Stomach (tissue), 9 donors: Measurements from ENCODE around the gene TMEM50A. TPM values are rescaled to one million over a fixed set of nuclear protein-coding genes. Genes with fewer than 3 reads are reported as not detected.
"Not testable (repeated sequence)": the region's sequence is repeated elsewhere in the genome, so short reads cannot be mapped to it uniquely, and the experiment has no call there.

Experiments
- DNase-seq, 2 donors: peaks; one replicate each; pipeline versions ENCODE4 v3.0.0 to v3.0.0-alpha.2; 2013 to 2019
- H3K27ac ChIP-seq, 5 donors: fragments of 200-600 bp in 4 of 5; sonication (generic) in 4 of 5; one replicate each; pipeline ENCODE4 v1.5.1; 2013 to 2019; ENCODE audit warnings: mild to moderate bottlenecking in 1 of 5, moderate library complexity in 1 of 5
- H3K27me3 ChIP-seq, 3 donors: fragments of 200-600 bp; sonication (generic); one replicate each; pipeline ENCODE4 v1.5.1; 2017 to 2019; ENCODE audit warnings: mixed run types in 1 of 3
- H3K36me3 ChIP-seq, 4 donors: fragments of 200-600 bp; sonication (generic); 1 replicate in 3 of 4; 2 replicates in 1 of 4; pipeline ENCODE4 v1.5.1; 2016 to 2019
- H3K4me1 ChIP-seq, 4 donors: fragments of 200-600 bp; sonication (generic); one replicate each; pipeline ENCODE4 v1.5.1; 2016 to 2019
- H3K4me3 ChIP-seq, 4 donors: fragments of 200-600 bp; sonication (generic) in 3 of 4; one replicate each; pipeline ENCODE4 v1.5.1; 2016 to 2019; ENCODE audit warnings: mild to moderate bottlenecking in 1 of 4
- H3K9me3 ChIP-seq, 4 donors: fragments of 200-600 bp; sonication (generic); one replicate each; pipeline ENCODE4 v1.5.1; 2016 to 2019
- EP300 ChIP-seq: sonication (generic); formaldehyde crosslinking; IDR thresholded peaks from one replicate; pipeline ENCODE4 v1.6.1; 2017; ENCODE audit warnings: antibody characterized with exemption
- POLR2A ChIP-seq, 4 donors: fragments of 450-650 bp; IDR thresholded peaks; one replicate each; pipeline ENCODE4 v1.6.1; 2016; ENCODE audit warnings: antibody characterized with exemption in 4 of 4, control low read depth in 2 of 4, mild to moderate bottlenecking in 1 of 4, moderate library complexity in 1 of 4
- POLR2AphosphoS5 ChIP-seq, 3 donors: sonication (generic); formaldehyde crosslinking; IDR thresholded peaks; one replicate each; pipeline ENCODE4 v1.6.1; 2016; ENCODE audit warnings: antibody characterized with exemption in 3 of 3
- WGBS, 5 donors: extraction: QIAGEN DNeasy Blood & Tissue Kit in 3 of 5; methylation state at CpG; one replicate each; pipeline versions ENCODE4 v1.1.5 to v1.1.7; 2013 to 2018; 5-methylcytosine and 5-hydroxymethylcytosine counted together
- intact Hi-C: fragments of 100-400 bp; cut with DNase I; formaldehyde crosslinking; loops from one replicate; pipeline ENCODE4 v1.15.1; 2023; ENCODE audit warnings: low total_unique reads
- polyA plus RNA-seq, 3 donors: library from polyadenylated mRNA; stranded (reverse); fragments of 200-250 nt; gene quantifications; one replicate each; pipeline ENCODE4 v1.2.3, GENCODE V29; 2013
- total RNA-seq, 5 donors: library from RNA; depleted of rRNA; stranded (reverse); fragments of >200 nt; gene quantifications; one replicate each; pipeline versions ENCODE4 v1.1.0 to v1.2.3, GENCODE V29; 2014 to 2016
- TF ChIP-seq, protein P1 (sequence below), 7 experiments: fragments of 450-650 bp in 4 of 7; fragments of 200-600 bp in 3 of 7; sonication (generic) in 3 of 7; IDR thresholded peaks; one replicate each; pipeline ENCODE4 v1.5.1; 2016 to 2019; ENCODE audit warnings: antibody characterized with exemption in 7 of 7, control low read depth in 2 of 7, mild to moderate bottlenecking in 1 of 7
- donor health status: healthy with polysubstance abuse.
- donor health status: Bipolar disorder and iron deficiency.
- donor health status: healthy.

The TMEM50A gene
- total and polyA plus RNA-seq, 8 donors = 27.2 to 115 (median 58.4) TPM

DNA sequence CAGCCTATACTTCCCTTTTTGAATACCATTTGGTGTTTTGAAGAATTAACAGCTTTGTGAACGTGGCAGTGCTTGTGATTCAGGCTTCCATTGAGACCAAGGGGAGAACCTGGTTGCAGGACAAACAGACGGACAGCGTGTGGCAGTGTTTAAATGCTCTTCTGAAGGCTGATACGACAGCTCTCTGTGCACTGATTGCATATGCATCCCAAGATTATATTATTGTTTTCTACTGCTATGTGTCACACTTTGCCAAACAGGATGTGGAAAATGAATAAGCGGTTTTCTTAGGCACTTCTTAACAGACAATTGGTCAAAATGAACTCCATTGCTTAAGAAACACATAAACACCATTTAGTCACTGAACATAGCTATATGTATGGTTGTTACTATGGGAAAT is 8.2 kb upstream of the TMEM50A start:
- WGBS, 5 donors = 28 to 70% (median 40%) methylated on average over 4 to 5 of the region's 5 CpGs
- peak overlapping the region in 1 of 5 donors; percentile 55 for H3K27ac ChIP-seq
- H3K36me3 ChIP-seq, intact Hi-C loops, H3K9me3 ChIP-seq, H3K4me3 ChIP-seq, H3K27me3 ChIP-seq: not testable (repeated sequence)
- peak in 1 of 2 donors; percentile 20 for DNase-seq
- H3K4me1 ChIP-seq = peaks cover 0 to 26% (median 9%) of the 10 kb centered on the region in 4 donors

DNA sequence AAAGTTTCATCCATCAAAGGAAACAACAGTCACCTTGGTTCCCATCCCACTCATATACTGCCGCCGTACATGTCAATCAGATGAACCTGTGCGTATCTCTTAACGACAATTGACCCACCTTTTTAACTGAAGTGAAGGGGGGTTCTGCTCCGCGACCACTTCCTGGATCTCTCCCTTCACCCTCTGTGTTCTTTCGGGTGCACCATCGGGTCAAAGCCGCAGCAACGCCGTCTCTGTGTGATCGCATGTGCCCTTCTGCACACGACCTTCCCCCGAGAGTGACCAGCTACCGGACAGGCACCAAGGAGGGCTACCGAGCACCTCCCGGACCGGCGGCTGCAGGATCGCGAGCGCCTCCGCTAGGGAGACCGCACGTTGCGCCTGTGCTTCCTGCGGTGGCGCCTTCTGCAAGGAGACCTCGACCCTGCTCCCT is 1.2 kb upstream of the TMEM50A start:
- Histone ChIP-seq H3K27ac (peak overlapping the region; percentile 17 to 76 (median 42)), H3K4me3 (peak overlapping the region; percentile 58 to 87 (median 74)), H3K4me1 (peaks cover 14 to 34% (median 24%) of the 10 kb centered on the region in 4 donors)
- WGBS, 5 donors = 0 to 1% (median 0%) methylated on average over 8 to 27 of the region's 29 CpGs
- H3K27me3 ChIP-seq, H3K36me3 ChIP-seq, H3K9me3 ChIP-seq, intact Hi-C loops: not testable (repeated sequence)
- DNase-seq = peak; percentile 26 to 48

DNA sequence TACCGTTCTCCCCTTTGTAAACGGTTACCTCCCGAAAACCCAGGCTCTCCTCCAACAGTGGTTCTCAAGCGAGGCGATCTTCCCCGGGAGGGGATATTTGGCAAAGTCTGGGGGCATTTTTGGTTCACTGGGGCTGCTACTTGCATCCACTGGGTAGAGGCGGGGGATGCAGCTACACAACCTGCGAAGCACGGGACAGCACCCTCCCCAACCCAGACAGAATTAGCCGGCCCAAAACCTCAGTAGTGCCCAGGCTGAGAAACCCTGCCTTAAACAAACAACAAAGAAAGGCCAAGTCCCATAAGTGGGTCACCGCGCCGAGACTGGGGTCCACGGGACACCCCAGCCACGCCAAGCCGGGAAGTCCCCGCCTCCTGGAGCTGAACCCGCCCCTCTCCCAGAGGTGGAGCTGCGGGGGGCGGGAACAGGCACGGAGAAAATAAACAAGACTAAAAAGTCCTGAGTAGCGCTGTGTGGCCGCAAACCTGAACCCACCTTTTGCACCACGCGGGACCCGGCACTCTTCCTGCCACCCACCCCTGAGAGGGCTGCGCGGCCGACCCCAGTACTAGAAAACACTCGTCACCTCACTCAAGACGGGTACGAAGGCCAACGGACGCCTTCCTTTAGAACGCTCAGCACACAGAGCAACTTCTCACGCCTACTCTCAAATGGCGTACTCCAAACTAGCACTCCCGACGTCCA is 499 bp upstream of the TMEM50A start:
- Histone ChIP-seq H3K4me3 (peak overlapping the region; percentile 67 to 94 (median 84)), H3K4me1 (peaks cover 14 to 40% (median 26%) of the 10 kb centered on the region in 4 donors), H3K27ac (peak overlapping the region; percentile 92 to 99 (median 96))
- DNase-seq = peak in 1 of 2 donors; percentile 35
- WGBS, 5 donors = 0 to 1% (median 0%) methylated on average over 18 to 21 of the region's 39 CpGs; no CpG with 5 or more reads in 1 of the 5 donors
- H3K27me3 ChIP-seq, intact Hi-C loops, H3K9me3 ChIP-seq, H3K36me3 ChIP-seq: not testable (repeated sequence)

DNA sequence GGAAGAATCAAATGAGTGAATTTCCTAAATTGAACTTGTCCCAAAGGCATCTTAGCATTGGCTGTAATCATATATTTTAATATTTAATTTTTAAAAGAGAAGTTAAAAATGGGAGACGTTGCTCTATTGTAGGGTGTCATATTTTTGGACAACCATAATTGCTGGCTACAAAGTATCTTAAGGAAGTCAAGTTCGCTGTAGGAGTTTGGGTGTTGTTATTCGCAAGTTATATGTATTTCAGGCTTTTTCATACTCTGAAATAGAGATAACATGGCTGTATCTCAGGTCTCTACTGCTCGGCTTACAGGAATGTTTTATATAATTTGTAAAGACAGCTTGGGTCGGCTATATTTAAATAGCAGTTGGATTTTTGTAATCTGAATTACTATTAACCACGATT is 852 bp downstream of the TMEM50A start:
- TF ChIP-seq POLR2AphosphoS5 (IDR thresholded peaks at IDR 0.05) (no peak), EP300 (no peak), POLR2A (IDR thresholded peaks at IDR 0.05) (no peak)
- TF ChIP-seq, protein P1, sequence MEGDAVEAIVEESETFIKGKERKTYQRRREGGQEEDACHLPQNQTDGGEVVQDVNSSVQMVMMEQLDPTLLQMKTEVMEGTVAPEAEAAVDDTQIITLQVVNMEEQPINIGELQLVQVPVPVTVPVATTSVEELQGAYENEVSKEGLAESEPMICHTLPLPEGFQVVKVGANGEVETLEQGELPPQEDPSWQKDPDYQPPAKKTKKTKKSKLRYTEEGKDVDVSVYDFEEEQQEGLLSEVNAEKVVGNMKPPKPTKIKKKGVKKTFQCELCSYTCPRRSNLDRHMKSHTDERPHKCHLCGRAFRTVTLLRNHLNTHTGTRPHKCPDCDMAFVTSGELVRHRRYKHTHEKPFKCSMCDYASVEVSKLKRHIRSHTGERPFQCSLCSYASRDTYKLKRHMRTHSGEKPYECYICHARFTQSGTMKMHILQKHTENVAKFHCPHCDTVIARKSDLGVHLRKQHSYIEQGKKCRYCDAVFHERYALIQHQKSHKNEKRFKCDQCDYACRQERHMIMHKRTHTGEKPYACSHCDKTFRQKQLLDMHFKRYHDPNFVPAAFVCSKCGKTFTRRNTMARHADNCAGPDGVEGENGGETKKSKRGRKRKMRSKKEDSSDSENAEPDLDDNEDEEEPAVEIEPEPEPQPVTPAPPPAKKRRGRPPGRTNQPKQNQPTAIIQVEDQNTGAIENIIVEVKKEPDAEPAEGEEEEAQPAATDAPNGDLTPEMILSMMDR (IDR thresholded peaks at IDR 0.05) = no peak
- H3K27ac ChIP-seq = peak overlapping the region; percentile 92 to 99 (median 96)
- H3K9me3 ChIP-seq = no peaks in the 10 kb centered on the region
- peak overlapping the region; percentile 67 to 94 (median 84) for H3K4me3 ChIP-seq
- intact Hi-C loops = no loop called here
- H3K36me3 ChIP-seq = peaks cover 0 to 16% (median 8%) of the 10 kb centered on the region in 4 donors
- 0 to 1% (median 1%) methylated on average over 6 of the region's 6 CpGs for WGBS, 5 donors
- H3K27me3 ChIP-seq = no peaks in the 10 kb centered on the region
- no peak for DNase-seq
- H3K4me1 ChIP-seq = peaks cover 14 to 40% (median 26%) of the 10 kb centered on the region in 4 donors

DNA sequence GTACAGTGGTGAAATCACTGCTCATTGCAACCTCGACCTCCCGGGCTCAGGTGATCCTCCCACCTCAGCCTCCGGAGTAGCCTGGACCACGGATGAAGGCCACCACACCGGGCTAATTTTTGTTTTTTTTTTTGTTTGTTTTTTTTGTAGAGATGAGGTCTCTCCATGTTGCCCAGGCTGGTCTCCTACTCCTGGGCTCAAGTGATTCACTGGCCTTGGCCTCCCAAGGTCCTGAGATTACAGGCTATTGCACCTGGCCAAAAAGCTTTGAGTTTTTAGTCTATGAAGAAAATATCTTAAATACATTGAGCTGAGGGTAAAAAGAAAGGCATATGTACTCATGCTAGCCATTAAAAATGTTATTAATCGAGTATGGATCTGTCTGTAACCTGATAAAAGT is 3.6 kb downstream of the TMEM50A start:
- Histone ChIP-seq H3K4me1 (peaks cover 14 to 35% (median 26%) of the 10 kb centered on the region in 4 donors), H3K36me3 (peaks cover 7 to 44% (median 34%) of the 10 kb centered on the region in 4 donors), H3K9me3 (no peaks in the 10 kb centered on the region), H3K4me3 (no peak overlapping the region), H3K27me3 (no peaks in the 10 kb centered on the region), H3K27ac (no peak overlapping the region)
- intact Hi-C loops = no loop called here
- 78 to 90% (median 83%) methylated on average over 6 of the region's 6 CpGs for WGBS, 5 donors
- DNase-seq = no peak
- TF ChIP-seq POLR2AphosphoS5 (IDR thresholded peaks at IDR 0.05) (no peak), EP300 (no peak), POLR2A (IDR thresholded peaks at IDR 0.05) (no peak)
- TF ChIP-seq, protein P1 (IDR thresholded peaks at IDR 0.05) = no peak

DNA sequence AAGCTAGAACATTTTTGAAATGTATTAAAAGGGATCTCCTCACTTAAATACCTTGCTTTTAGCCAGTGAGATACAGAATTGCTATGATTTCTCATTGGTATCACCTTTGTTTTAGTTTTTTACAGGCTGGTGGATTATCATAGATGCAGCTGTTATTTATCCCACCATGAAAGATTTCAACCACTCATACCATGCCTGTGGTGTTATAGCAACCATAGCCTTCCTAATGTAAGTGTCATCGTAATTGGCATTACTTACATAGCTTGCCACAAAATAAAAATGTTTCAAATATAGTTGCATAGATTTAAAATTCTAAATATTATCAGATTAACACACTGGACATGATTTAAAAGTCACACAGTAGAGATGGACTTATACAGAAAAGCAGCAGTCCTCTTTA is 4.7 kb downstream of the TMEM50A start:
- Histone ChIP-seq H3K9me3 (no peaks in the 10 kb centered on the region), H3K27me3 (no peaks in the 10 kb centered on the region), H3K4me1 (peaks cover 14 to 35% (median 26%) of the 10 kb centered on the region in 4 donors), H3K36me3 (peaks cover 12 to 55% (median 45%) of the 10 kb centered on the region in 4 donors), H3K4me3 (no peak overlapping the region), H3K27ac (no peak overlapping the region)
- no peak for DNase-seq
- intact Hi-C loops = no loop called here
- 89 to 97% (median 90%) methylated on average over 1 of the region's 1 CpG for WGBS, 5 donors
- TF ChIP-seq POLR2AphosphoS5 (IDR thresholded peaks at IDR 0.05) (no peak), EP300 (no peak), POLR2A (IDR thresholded peaks at IDR 0.05) (no peak)
- TF ChIP-seq, protein P1 (IDR thresholded peaks at IDR 0.05) = no peak
